ENCODE measurements around the gene ZNF862.

The ZNF862 gene

GRCh38 chr7:149801002-149801566 is 37.1 kb upstream of the ZNF862 start:
- no peak for DNase-seq (ENCODE audit: low read depth)
- H3K4me3 ChIP-seq (ENCODE audit: low read length): no peak overlapping the region
- TF ChIP-seq CTCF (conservative IDR thresholded peaks at IDR 0.05; ENCODE audit: low read length): no peak

- no peak for TF ChIP-seq CTCF (conservative IDR thresholded peaks at IDR 0.05; ENCODE audit: low read length)
- DNase-seq (ENCODE audit: low read depth): no peak
- H3K4me3 ChIP-seq (ENCODE audit: low read length): no peak overlapping the region
These were observed 36.4 kb upstream of the ZNF862 start for GRCh38 chr7:149801816-149802215.

DNA sequence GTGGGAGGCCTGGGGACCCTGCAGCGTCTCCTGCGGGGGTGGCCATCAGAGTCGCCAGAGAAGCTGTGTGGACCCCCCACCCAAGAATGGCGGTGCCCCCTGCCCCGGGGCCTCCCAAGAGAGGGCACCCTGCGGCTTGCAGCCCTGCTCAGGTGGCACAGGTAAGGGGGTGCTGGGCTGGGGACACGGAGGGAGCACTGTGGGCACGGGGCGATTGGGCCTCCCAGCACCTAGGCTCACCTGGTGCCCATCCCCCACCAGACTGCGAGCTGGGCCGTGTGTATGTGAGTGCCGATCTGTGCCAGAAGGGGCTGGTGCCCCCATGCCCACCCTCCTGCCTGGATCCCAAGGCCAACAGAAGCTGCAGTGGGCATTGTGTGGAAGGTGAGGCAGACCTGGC is 35.2 kb upstream of the ZNF862 start:
- TF ChIP-seq CTCF (conservative IDR thresholded peaks at IDR 0.05; ENCODE audit: low read length): no peak
- DNase-seq (ENCODE audit: low read depth): no peak
- H3K4me3 ChIP-seq (ENCODE audit: low read length): no peak overlapping the region

- no peak for DNase-seq (ENCODE audit: low read depth)
- TF ChIP-seq CTCF (conservative IDR thresholded peaks at IDR 0.05; ENCODE audit: low read length): no peak
- H3K4me3 ChIP-seq (ENCODE audit: low read length): no peak overlapping the region
These were observed 34.6 kb upstream of the ZNF862 start for GRCh38 chr7:149803551-149804074.

DNA sequence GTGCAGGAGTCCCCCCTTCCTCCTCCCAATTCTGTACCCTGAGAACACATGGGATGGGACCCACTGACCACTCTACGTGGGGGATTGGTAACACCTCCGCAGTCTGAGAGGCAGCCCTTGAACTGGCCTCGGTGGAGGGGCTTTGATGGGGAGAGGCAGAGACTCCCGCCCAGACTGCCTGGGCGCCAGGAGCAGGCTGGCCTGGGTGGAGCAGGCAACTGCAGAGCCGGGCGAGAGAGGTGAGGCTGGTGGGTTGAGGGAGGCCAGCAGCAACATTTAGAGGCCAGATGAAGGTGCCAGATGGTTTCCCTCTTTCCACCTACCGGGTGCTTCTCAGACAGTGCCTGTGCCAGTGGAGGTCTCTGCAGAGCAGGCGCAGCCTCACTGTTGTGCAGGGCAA is 34.1 kb upstream of the ZNF862 start:
- no peak for DNase-seq (ENCODE audit: low read depth)
- no peak overlapping the region for H3K4me3 ChIP-seq (ENCODE audit: low read length)
- TF ChIP-seq CTCF (conservative IDR thresholded peaks at IDR 0.05; ENCODE audit: low read length): no peak

- no peak overlapping the region for H3K4me3 ChIP-seq (ENCODE audit: low read length)
- DNase-seq (ENCODE audit: low read depth): no peak
- TF ChIP-seq CTCF (conservative IDR thresholded peaks at IDR 0.05; ENCODE audit: low read length): no peak
These were observed 31.4 kb upstream of the ZNF862 start for GRCh38 chr7:149806726-149807125.

DNA sequence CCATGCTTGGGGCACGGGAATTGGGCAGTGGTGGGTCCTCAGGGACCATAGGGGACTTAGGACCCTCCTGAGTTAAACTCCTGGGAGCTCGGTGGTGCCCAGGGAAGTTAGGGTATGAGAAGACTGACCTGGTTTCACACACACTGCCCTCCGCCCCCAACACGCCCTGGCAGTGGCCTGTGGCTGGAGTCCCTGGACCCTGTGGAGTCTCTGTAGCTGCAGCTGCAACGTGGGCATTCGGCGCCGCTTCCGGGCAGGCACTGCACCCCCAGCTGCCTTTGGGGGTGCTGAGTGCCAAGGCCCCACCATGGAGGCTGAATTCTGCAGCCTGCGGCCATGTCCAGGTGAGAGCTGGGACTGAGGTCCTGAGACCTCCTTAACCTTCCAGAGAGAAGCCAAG is 29.9 kb upstream of the ZNF862 start:
- no peak for DNase-seq (ENCODE audit: low read depth)
- no peak overlapping the region for H3K4me3 ChIP-seq (ENCODE audit: low read length)
- TF ChIP-seq CTCF (conservative IDR thresholded peaks at IDR 0.05; ENCODE audit: low read length): no peak

Measured in AG10803 (cell line).